HG03025 (cell line): ENCODE data around the gene TXLNB.

ENCODE experiments used
- ATAC-seq: cut with Tn5 transposase; IDR thresholded peaks from one replicate; pipeline ENCODE4 v1.9.1; 2021; ENCODE audit warnings: mild to moderate bottlenecking, moderate library complexity; ENCODE audit not compliant: unreplicated experiment, low FRiP score

Gene TXLNB

GRCh38 chr6:139291813-139292619 is at the start of gene TXLNB:
Gene TXLNB (minus strand): TSS chr6:139291998. CDS start chr6:139288899, 3,099 bp downstream.
- ATAC-seq: peak; percentile 63

GRCh38 chr6:139341060-139341459 is 49.3 kb upstream of the TXLNB start:
- no peak for ATAC-seq

- no peak for ATAC-seq
Measured at GRCh38 chr6:139338795-139339194, 47.0 kb upstream of the TXLNB start.

GRCh38 chr6:139337830-139338229 is 46.0 kb upstream of the TXLNB start:
- ATAC-seq: no peak

GRCh38 chr6:139337001-139337400 is 45.2 kb upstream of the TXLNB start:
- ATAC-seq: no peak

- ATAC-seq: no peak
Measured at GRCh38 chr6:139336488-139336887, 44.7 kb upstream of the TXLNB start.

GRCh38 chr6:139335447-139336210 is 43.8 kb upstream of the TXLNB start:
- ATAC-seq: no peak

- ATAC-seq: no peak
Measured at GRCh38 chr6:139334806-139335446, 43.1 kb upstream of the TXLNB start.

- ATAC-seq: no peak
Measured at GRCh38 chr6:139330826-139331500, 39.2 kb upstream of the TXLNB start.

GRCh38 chr6:139330306-139330705 is 38.5 kb upstream of the TXLNB start:
- ATAC-seq: no peak

GRCh38 chr6:139329224-139329623 is 37.4 kb upstream of the TXLNB start:
- ATAC-seq: no peak

GRCh38 chr6:139327038-139327437 is 35.2 kb upstream of the TXLNB start:
- no peak for ATAC-seq

GRCh38 chr6:139325686-139326085 is 33.9 kb upstream of the TXLNB start:
- no peak for ATAC-seq

- ATAC-seq: peak; percentile 72
Measured at GRCh38 chr6:139325125-139325524, 33.3 kb upstream of the TXLNB start.

GRCh38 chr6:139324301-139324555 is 32.4 kb upstream of the TXLNB start:
- ATAC-seq: no peak

- ATAC-seq: no peak
Measured at GRCh38 chr6:139323511-139324300, 31.9 kb upstream of the TXLNB start.

- ATAC-seq: no peak
Measured at GRCh38 chr6:139320081-139320480, 28.3 kb upstream of the TXLNB start.

- ATAC-seq: no peak
Measured at GRCh38 chr6:139316622-139317317, 25.0 kb upstream of the TXLNB start.

- ATAC-seq: no peak
Measured at GRCh38 chr6:139313784-139314545, 22.2 kb upstream of the TXLNB start.
